GM19372 (cell line): Measurements from ENCODE around the gene HNRNPC.
"Not testable (repeated sequence)": the region's sequence is repeated elsewhere in the genome, so short reads cannot be mapped to it uniquely, and the experiment has no call there.

Experiments used
- ATAC-seq: cut with Tn5 transposase; IDR thresholded peaks from one replicate; pipeline ENCODE4 v1.9.1; 2021; ENCODE audit warnings: mild to moderate bottlenecking, low read depth, moderate library complexity; ENCODE audit not compliant: unreplicated experiment

The HNRNPC gene

GRCh38 chr14:21248739-21249411 is 20.4 kb downstream of the HNRNPC start:
- ATAC-seq: no peak

GRCh38 chr14:21248338-21248737 is 20.9 kb downstream of the HNRNPC start:
- no peak for ATAC-seq

DNA sequence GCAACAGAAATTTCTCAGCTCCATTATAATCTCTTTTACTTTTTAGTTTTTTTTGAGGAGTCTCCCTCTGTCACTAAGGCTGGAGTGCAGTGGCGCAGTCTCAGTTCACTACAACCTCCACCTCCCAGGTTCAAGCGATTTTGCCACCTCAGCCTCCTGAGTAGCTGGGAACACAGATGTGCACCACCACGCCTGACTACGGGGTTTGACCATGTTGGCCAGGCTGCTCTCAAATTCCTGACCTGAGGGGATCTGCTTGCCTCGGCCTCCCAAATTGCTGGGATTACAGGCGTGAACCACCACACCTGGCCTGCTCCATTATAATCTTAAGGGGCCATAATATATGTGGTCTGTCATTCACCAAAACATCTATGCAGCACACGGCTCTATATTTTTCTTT is 23.4 kb downstream of the HNRNPC start:
- ATAC-seq: no peak

- no peak for ATAC-seq
Observed at GRCh38 chr14:21244544-21244943, 24.7 kb downstream of the HNRNPC start.

GRCh38 chr14:21241218-21241819 is 27.9 kb downstream of the HNRNPC start:
- no peak for ATAC-seq

- ATAC-seq: no peak
Observed at GRCh38 chr14:21240417-21240816, 28.8 kb downstream of the HNRNPC start.

GRCh38 chr14:21238823-21239518 is 30.3 kb downstream of the HNRNPC start:
- ATAC-seq: no peak

DNA sequence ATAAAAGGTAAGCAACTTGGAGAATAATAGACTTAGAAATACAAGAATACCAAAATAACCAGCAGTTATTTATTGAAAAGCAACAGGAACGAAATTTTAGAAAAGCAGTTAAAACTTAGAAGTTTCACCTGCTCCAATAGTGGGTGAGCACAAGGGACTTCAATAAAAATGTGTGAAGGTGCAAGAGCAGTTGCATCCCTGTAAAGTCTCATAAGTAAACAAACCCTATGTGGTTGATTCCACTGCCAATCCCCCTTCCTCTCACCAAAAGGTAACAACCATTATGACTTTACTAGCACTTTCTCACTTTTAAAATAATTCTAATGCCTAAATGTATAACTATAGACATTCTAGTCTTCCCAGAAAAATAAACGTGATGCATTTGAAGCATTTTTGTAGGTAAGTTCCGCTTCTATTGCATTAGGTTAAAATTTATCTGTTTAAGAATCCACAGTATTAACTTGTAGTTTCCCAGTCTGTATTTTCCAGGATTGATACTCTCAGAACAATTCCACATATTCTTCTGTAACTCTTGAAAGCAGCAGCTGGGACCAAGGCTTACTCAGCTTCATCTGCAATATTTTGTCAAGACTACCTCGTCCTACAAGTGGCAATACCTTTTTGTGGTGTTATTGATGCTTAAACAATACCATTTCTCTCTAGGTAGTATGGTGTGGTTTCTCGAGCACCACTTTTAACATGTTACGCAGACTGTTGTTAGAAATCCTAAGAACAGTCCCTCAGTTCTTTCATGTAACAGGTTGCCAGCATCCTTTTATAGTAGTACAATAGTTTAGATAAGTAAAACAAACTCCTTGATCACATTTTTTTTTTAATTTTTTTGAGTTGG is 32.1 kb downstream of the HNRNPC start:
- ATAC-seq: no peak

DNA sequence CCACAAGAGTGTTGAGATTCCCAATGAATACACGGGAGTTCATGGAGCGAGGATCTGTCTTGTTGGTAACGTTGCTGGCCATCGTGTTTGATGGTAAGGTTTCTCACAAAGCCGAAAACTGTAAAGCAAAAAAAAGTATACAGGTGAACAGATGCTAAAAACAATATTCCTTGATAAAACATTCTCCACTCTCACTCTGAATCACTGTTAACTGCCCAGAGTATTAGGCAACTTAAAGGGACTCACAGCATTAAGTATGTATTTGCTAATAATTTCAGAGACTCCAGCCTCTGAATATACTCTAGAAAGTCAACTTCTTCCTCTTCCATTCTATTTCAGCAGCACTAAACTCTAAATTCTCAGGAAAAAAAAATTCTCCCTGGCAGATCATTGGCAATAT is 35.1 kb downstream of the HNRNPC start:
- no peak for ATAC-seq

DNA sequence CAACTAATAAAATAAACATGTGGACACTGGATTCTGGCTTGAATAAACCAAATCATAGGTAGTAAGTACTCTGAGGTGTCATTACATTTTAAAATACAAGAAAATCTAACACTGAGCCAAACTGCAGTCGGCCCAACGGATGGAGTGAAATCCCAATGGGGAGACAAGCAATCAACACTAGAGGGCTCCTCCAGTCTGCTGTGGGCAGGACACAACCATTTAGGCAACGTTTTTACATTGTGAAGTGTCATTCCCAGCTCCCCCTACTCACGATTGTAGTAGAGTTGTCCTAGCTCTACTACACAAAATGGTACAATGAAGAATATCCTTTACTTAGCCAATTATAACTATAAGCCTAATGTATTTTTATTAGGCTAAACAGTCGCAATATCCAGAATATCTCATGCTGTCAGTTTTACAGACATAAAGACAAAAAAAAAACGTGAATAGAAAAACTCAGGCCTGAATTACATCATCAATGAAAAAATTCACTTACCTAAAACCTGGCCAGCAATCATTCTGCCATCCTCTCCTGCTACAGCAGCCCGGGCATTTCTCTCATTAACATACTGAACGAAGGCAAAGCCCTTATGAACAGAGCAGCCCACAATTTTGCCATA is 35.7 kb downstream of the HNRNPC start:
- ATAC-seq: no peak

DNA sequence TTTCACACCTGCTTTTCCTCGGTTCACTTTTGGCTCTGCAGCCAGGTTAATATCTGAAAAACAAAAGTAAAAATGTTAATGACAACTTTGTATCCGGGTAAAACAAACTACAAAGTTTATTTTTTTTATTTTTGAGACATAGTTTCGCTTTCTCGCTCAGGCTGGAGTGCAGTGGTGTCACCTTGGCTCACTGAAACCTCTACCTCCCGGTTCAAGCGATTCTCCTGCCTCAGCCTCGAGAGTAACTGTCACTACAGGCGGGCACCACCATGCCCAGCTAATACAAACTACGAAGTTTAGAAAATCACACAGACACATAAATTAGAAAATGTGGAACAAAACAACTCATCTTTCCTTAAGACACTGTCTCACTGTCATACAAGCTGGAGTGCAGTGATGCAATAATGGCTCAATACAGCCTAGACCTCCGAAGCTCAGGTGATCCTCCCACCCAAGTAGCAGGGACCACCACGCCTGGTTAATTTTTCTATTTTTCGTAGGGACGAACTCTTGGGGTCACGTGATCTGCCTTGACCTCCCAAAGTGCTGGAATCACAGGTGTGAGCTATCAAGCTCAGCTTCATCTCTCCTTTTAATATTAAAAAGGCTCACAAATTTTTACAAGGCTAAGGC is 38.1 kb downstream of the HNRNPC start:
- ATAC-seq: no peak

- no peak for ATAC-seq
Observed at GRCh38 chr14:21229821-21230220, 39.4 kb downstream of the HNRNPC start.

GRCh38 chr14:21227981-21228380 is 41.3 kb downstream of the HNRNPC start:
- ATAC-seq: no peak

- ATAC-seq: no peak
Observed at GRCh38 chr14:21227150-21227549, 42.1 kb downstream of the HNRNPC start.

DNA sequence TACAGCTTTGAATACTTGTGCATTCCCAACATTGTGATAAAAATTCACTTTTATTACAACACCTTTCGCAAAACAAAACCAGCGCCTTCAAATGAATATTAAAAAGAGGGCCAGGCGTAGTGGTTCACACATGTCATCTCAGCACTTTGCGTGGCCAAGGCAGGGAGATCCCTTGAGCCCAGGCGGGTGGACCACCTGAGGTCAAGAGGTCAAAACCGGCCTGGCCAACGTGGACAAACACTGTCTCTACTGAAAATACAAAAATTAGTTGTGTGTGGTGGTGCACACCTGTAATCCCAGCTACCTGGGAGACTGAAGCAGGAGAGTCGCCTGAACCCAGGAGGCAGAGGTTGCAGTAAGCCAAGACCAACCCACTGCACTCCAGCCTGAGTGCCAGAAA is 42.8 kb downstream of the HNRNPC start:
- ATAC-seq: no peak

- ATAC-seq: not testable (repeated sequence)
Observed at GRCh38 chr14:21225164-21225563, 44.1 kb downstream of the HNRNPC start.

GRCh38 chr14:21220874-21221477 is 48.3 kb downstream of the HNRNPC start:
- ATAC-seq: no peak

DNA sequence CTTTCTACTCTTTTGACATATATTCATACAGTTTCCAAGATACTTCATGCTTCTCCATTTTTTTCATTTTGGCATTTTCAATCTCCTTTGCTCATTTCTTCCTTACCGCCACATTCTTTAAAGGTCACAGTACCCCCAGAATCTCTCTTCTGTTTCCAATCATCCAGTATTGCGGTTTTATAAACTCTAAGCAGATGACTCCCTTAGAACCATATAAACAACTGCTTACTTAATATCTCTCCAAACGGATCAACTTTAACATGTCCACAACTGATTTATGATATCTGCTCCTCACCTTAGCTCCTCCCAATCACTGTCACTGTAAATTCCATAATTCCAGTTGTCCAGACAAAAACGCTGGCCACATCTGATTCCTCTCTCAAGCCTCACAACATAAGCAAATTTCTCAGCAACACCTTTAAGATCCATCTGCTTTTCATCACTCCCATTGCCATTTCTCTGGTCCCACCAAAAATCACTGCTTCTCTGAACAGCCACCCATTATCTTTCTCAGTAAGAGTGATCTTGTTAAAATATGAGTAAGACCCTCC is 49.6 kb downstream of the HNRNPC start:
- ATAC-seq: no peak

DNA sequence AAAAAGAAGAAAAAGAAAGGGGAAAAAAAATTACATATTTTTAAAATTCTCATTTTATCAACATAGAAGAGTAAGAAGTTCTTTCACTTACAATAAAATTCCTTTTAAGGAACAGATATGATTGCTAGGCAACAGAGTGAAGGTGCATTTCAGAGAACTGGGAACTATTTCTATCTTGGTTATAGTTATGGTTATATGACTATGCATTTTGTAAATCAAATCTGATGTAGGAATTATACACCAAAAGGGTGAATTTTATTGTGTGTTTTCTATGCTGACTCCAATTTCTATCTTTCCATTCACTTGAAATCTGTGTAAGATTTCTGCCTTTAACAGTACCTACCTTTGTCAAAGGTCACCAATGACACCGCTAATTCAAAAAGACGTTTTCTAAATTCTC is 50.1 kb downstream of the HNRNPC start:
- ATAC-seq: no peak
